ENCODE results near the gene PUS7. TPM values are rescaled to one million over a fixed set of nuclear protein-coding genes. Genes with fewer than 3 reads are reported as not detected.

The PUS7 gene
- total and polyA plus RNA-seq, 2 donors (not counting 3 experiments of a cell fraction or from before 2014, with no cell fraction given): 15.8 to 33.9 TPM

DNA sequence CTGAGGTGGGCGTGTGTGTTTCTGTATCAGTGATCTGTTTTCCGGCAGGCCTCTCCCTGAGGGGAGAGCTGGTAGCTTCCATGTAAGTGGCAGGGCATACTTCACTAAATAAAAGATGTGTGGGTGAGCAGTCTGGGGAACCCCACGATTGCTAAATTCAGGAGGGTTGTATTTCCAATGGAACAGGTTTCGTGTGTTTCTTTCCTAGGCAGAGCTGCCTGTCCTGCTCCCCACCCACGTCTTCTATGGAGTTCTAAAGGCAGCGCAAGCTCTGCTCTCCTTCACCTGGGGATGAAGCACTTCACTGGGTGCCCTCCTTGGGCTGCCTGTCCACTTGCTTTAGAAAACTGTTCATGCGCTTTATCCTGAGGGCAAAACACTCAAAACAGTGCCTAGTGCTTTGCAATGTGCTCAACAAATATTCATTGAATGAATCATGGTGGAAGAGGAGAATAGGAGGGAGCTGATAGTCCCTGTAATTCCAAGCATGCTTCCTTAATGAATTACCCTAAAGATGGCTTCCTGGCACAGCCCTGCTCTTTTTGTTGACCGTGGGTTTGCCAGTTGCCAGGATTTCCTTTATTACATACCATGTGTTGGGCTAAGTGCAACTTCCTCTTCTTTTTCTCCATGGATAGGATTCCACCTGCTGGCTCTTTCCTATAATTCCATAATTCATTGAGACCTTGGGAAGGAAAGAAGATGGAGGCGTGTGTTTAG, 82.7 kb downstream of the PUS7 start:
- peak overlapping the region; percentile 72 for H2AFZ ChIP-seq (ENCODE audit: low read depth, low read length)
- intact Hi-C loops (cut with micrococcal nuclease): loop anchor here (1.0 to 2.0 kb wide), 3 partner anchors 39 to 426 kb away; no protein-coding TSS in a partner anchor
- H3K4me3 ChIP-seq (replicated peaks in 1 of 3; ENCODE audit: insufficient read depth in 1 of 3, low read depth in 1 of 3, low read length in 3 of 3): no peak overlapping the region
- peak overlapping the region; percentile 12 for H3K4me2 ChIP-seq (ENCODE audit: insufficient read depth, low read length)
- no peak overlapping the region for H3K9ac ChIP-seq (replicated peaks; ENCODE audit: extremely low read depth, insufficient read depth, low read length)
- no peaks in the 10 kb centered on the region for H4K20me1 ChIP-seq (replicated peaks; ENCODE audit: control insufficient read depth, extremely low read depth, insufficient read depth, low read length)
- H3K9me1 ChIP-seq (replicated peaks; ENCODE audit: control insufficient read depth, extremely low read depth, insufficient read depth, low read length): no peaks in the 10 kb centered on the region
- DNase-seq (ENCODE audit: low read depth, low spot score) (peak; percentile 92), FAIRE-seq (peak; percentile 96)
- no TSS peak for BruUV-seq (replicated peaks)
- peaks cover 9% of the 10 kb centered on the region for H3K4me1 ChIP-seq (ENCODE audit: control insufficient read depth, extremely low read depth, insufficient read depth, low read length)
- peak; percentile 61 for TF ChIP-seq FOS (IDR thresholded peaks at IDR 0.05; ENCODE audit: borderline replicate concordance, insufficient read depth, low read length)
- TF ChIP-seq, protein P1, sequence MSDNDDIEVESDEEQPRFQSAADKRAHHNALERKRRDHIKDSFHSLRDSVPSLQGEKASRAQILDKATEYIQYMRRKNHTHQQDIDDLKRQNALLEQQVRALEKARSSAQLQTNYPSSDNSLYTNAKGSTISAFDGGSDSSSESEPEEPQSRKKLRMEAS (IDR thresholded peaks at IDR 0.05; ENCODE audit: insufficient read depth, insufficient read length): peak; percentile 59
- TF ChIP-seq GATA2 (IDR thresholded peaks at IDR 0.05; ENCODE audit: insufficient read depth, insufficient read length, low read depth, low read length): no peak
- peak; percentile 62 for TF ChIP-seq POLR2AphosphoS5 (IDR thresholded peaks at IDR 0.05; ENCODE audit: insufficient read depth, low read depth, low read length)
- TF ChIP-seq EZH2 (IDR thresholded peaks at IDR 0.05; ENCODE audit: borderline replicate concordance, low read depth, low read length, severe bottlenecking): no peak
- no peak for TF ChIP-seq MYC (IDR thresholded peaks at IDR 0.05; ENCODE audit: low read depth, low read length)
- TF ChIP-seq, protein P2, sequence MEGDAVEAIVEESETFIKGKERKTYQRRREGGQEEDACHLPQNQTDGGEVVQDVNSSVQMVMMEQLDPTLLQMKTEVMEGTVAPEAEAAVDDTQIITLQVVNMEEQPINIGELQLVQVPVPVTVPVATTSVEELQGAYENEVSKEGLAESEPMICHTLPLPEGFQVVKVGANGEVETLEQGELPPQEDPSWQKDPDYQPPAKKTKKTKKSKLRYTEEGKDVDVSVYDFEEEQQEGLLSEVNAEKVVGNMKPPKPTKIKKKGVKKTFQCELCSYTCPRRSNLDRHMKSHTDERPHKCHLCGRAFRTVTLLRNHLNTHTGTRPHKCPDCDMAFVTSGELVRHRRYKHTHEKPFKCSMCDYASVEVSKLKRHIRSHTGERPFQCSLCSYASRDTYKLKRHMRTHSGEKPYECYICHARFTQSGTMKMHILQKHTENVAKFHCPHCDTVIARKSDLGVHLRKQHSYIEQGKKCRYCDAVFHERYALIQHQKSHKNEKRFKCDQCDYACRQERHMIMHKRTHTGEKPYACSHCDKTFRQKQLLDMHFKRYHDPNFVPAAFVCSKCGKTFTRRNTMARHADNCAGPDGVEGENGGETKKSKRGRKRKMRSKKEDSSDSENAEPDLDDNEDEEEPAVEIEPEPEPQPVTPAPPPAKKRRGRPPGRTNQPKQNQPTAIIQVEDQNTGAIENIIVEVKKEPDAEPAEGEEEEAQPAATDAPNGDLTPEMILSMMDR (IDR thresholded peaks at IDR 0.05; ENCODE audit: extremely low read depth in 1 of 2, insufficient read depth in 1 of 2, low read depth in 1 of 2, low read length in 2 of 2): peak in 1 of 2 donors; percentile 4
- TF ChIP-seq POLR2A (IDR thresholded peaks at IDR 0.05; ENCODE audit: low read depth, low read length): no peak
- peak; percentile 63 for TF ChIP-seq JUN (IDR thresholded peaks at IDR 0.05; ENCODE audit: borderline replicate concordance, insufficient read depth, insufficient read length, low read depth)
- dilution Hi-C loops (cut with MboI; ENCODE audit: extremely low pct_ligation_motif_present, low sequenced_read_pairs): no loop called here
- H3K27ac ChIP-seq (ENCODE audit: insufficient read depth, low read depth, low read length): peak overlapping the region; percentile 36
- ChIA-PET POLR2A (no interaction called here), CTCF (interaction anchor here (0.8 to 2.1 kb wide), 8 partner anchors 9 to 303 kb away, joined by 3 to 15 read pairs (median 4); no protein-coding TSS in a partner anchor)
- no peaks in the 10 kb centered on the region for H3K79me2 ChIP-seq (ENCODE audit: control insufficient read depth, insufficient read depth, low read length)
- no peaks in the 10 kb centered on the region for H3K36me3 ChIP-seq (ENCODE audit: control insufficient read depth in 2 of 2, extremely low read depth in 1 of 2, insufficient read depth in 2 of 2, low read length in 2 of 2)
- H3K9me3 ChIP-seq (replicated peaks; ENCODE audit: control insufficient read depth, insufficient read depth, low read length): no peaks in the 10 kb centered on the region
- H3K27me3 ChIP-seq (ENCODE audit: control insufficient read depth in 2 of 2, insufficient read depth in 2 of 2, low read length in 2 of 2): no peaks in the 10 kb centered on the region

Data from endothelial cell of umbilical vein (primary cell).